Lung (tissue), 12 donors: ENCODE data around the gene FTCDNL1. TPM values are rescaled to one million over a fixed set of nuclear protein-coding genes. Genes with fewer than 3 reads are reported as not detected.

Source experiments
- ATAC-seq: fragments of 200-7000 bp; cut with Tn5 transposase; one replicate; pipeline ENCODE4 v1.9.1; 2020; ENCODE audit warnings: moderate number of reproducible peaks; ENCODE audit not compliant: insufficient read depth, low FRiP score
- DNase-seq, 3 donors: peaks; one replicate each; pipeline ENCODE4 v3.0.0-alpha.2; 2013 to 2017
- H3K27ac ChIP-seq, 2 donors: one replicate each; pipeline ENCODE4 v1.5.1; 2013; ENCODE audit warnings: mild to moderate bottlenecking in 2 of 2, moderate library complexity in 2 of 2, control low read depth in 1 of 2, inconsistent platforms in 1 of 2, low read depth in 1 of 2, low read length in 1 of 2
- H3K27me3 ChIP-seq, 3 donors: one replicate each; pipeline ENCODE4 v1.5.1; 2013; ENCODE audit warnings: low read length in 2 of 3; ENCODE audit not compliant: control insufficient read depth in 3 of 3, insufficient read depth in 3 of 3
- H3K36me3 ChIP-seq, 4 donors: one replicate each; pipeline ENCODE4 v1.5.1; 2013; ENCODE audit warnings: low read length in 4 of 4, mild to moderate bottlenecking in 1 of 4, moderate library complexity in 1 of 4; ENCODE audit not compliant: control insufficient read depth in 4 of 4, insufficient read depth in 4 of 4
- H3K4me1 ChIP-seq, 5 donors: one replicate each; pipeline ENCODE4 v1.5.1; 2013; ENCODE audit warnings: low read length in 5 of 5, mild to moderate bottlenecking in 2 of 5, moderate library complexity in 1 of 5; ENCODE audit not compliant: control insufficient read depth in 5 of 5, insufficient read depth in 5 of 5
- H3K4me3 ChIP-seq: one replicate; pipeline ENCODE4 v1.5.1; 2013; ENCODE audit warnings: mild to moderate bottlenecking, control low read depth, moderate library complexity
- H3K9ac ChIP-seq, 2 donors: one replicate each; pipeline ENCODE4 v1.5.1; 2013; ENCODE audit warnings: low read length in 2 of 2, control low read depth in 1 of 2; ENCODE audit not compliant: insufficient read depth in 1 of 2
- H3K9me3 ChIP-seq, 4 donors: one replicate each; pipeline ENCODE4 v1.5.1; 2013; ENCODE audit warnings: low read length in 3 of 4, mild to moderate bottlenecking in 1 of 4, moderate library complexity in 1 of 4; ENCODE audit not compliant: control insufficient read depth in 4 of 4, insufficient read depth in 3 of 4
- WGBS, 2 donors: extraction: QIAGEN DNeasy Blood & Tissue Kit; methylation state at CpG; one replicate each; pipeline ENCODE4 v1.1.7; 2013; 5-methylcytosine and 5-hydroxymethylcytosine counted together
- polyA plus RNA-seq, 2 donors: library from polyadenylated mRNA; stranded (reverse); fragments of 200-250 nt; gene quantifications; one replicate each; pipeline ENCODE4 v1.2.1, GENCODE V29; 2013
- total RNA-seq, 2 donors: library from RNA; depleted of rRNA in 1 of 2; stranded (reverse); fragments of >200 nt in 1 of 2; gene quantifications; one replicate each; pipeline ENCODE4 v1.2.1, GENCODE V29; 2014 to 2021
- TF ChIP-seq, protein P1 (sequence below): IDR thresholded peaks from 2 replicates; pipeline ENCODE4 v1.5.1; 2012; ENCODE audit warnings: mild to moderate bottlenecking; ENCODE audit errors: control extremely low read depth, extremely low read depth
- donor health status: control.
- donor health status: control.
- donor health status: Bipolar disorder and iron deficiency.
- donor health status: healthy.
- donor health status: DM: yes; HTN: yes; CAD: no.

The FTCDNL1 gene
- total and polyA plus RNA-seq, 4 donors, result 1.3 to 2.8 (median 1.8) TPM

DNA sequence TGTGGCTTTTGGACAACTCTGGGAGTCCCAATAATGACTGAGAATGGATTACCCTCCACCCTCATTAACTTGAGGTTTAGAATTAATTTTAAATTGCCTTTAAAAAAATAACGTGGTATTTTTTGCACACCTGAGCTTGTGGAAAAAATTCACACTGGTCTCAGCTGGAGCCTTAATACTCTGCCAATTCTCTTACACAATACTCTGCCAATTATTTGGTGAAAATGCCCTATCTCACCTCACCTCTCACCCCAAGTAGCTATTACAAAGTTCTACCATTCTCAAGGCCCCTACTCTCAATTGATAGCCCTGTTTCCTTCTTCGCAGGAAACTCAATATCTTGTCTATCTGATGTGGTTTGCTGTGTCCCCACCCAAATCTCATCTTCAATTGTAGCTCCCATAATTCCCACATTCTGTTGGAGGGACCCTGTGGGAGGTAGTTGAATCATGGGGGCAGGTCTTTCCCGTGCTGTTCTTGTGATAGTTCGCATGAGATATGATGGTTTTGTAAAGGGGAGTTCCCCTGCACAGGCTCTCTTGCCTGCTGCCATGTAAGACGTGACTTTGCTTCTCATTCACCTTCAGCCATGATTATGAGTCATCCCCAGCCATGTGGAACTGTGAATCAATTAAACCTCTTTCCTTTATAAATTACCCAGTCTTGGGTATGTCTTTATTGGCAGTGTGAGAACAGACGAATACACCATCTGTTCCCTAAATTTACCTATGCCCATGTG lies 32.7 kb upstream of the FTCDNL1 start:
- Histone ChIP-seq H3K4me1 (no peaks in the 10 kb centered on the region), H3K4me3 (no peak overlapping the region), H3K27me3 (peaks cover 0 to 4% (median 0%) of the 10 kb centered on the region in 3 donors), H3K36me3 (no peaks in the 10 kb centered on the region), H3K9me3 (peaks cover 0 to 5% (median 0%) of the 10 kb centered on the region in 4 donors), H3K9ac (no peak overlapping the region), H3K27ac (no peak overlapping the region)
- WGBS, 2 donors, result 91 to 95% methylated on average over 6 of the region's 6 CpGs
- no peak for DNase-seq
- TF ChIP-seq, protein P1, sequence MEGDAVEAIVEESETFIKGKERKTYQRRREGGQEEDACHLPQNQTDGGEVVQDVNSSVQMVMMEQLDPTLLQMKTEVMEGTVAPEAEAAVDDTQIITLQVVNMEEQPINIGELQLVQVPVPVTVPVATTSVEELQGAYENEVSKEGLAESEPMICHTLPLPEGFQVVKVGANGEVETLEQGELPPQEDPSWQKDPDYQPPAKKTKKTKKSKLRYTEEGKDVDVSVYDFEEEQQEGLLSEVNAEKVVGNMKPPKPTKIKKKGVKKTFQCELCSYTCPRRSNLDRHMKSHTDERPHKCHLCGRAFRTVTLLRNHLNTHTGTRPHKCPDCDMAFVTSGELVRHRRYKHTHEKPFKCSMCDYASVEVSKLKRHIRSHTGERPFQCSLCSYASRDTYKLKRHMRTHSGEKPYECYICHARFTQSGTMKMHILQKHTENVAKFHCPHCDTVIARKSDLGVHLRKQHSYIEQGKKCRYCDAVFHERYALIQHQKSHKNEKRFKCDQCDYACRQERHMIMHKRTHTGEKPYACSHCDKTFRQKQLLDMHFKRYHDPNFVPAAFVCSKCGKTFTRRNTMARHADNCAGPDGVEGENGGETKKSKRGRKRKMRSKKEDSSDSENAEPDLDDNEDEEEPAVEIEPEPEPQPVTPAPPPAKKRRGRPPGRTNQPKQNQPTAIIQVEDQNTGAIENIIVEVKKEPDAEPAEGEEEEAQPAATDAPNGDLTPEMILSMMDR, result no peak
- no peak for ATAC-seq

DNA sequence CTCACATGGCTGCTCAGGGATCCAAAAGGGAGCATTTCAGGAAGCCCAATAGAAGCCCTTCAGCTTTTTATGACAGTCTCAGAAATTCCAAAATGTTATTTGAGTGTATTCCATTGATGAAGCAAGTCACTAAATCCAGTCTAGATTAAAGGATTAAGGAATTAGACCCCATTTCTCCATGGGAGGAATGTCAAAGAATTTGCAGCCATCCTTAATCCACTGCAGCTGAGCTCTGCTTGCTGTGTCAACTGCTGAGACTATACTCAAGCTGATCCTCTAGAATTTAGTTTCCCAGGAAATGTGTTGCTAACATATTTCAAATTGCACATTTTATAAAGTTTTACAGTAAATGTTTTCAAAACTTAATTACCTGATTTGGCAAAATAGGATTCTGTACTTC lies 31.7 kb upstream of the FTCDNL1 start:
- Histone ChIP-seq H3K9ac (no peak overlapping the region), H3K9me3 (peaks cover 0 to 7% (median 5%) of the 10 kb centered on the region in 4 donors), H3K36me3 (no peaks in the 10 kb centered on the region), H3K27me3 (peaks cover 0 to 4% (median 0%) of the 10 kb centered on the region in 3 donors), H3K4me3 (no peak overlapping the region), H3K4me1 (no peaks in the 10 kb centered on the region), H3K27ac (no peak overlapping the region)
- no peak for DNase-seq
- TF ChIP-seq, protein P1, result no peak
- no peak for ATAC-seq

DNA sequence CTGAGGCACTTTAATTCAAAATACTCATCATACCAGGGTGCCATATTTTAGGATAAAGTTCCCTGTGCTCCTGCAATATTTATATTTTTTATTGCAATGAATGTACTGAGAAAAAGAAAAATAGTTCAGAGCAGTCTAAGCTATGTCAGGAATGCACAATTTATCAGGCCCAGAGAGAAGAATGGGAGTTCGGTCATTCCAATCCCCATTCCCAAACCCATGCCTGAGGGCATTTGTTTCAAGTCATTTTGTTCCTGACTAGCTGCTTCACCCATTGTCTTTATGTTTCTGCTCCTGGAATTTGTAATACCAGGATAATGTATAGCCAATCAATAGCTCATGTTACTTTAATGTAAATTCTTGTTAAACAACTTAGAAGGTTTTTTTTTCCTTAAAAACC lies 24.4 kb upstream of the FTCDNL1 start:
- 88 to 91% methylated on average over 1 of the region's 1 CpG for WGBS, 2 donors
- Histone ChIP-seq H3K9me3 (peaks cover 0 to 10% (median 5%) of the 10 kb centered on the region in 4 donors), H3K4me3 (no peak overlapping the region), H3K27me3 (no peaks in the 10 kb centered on the region), H3K36me3 (no peaks in the 10 kb centered on the region), H3K27ac (no peak overlapping the region), H3K4me1 (no peaks in the 10 kb centered on the region), H3K9ac (no peak overlapping the region)
- ATAC-seq (no peak), DNase-seq (no peak)
- TF ChIP-seq, protein P1, result no peak
